HG03135 (cell line): ENCODE data around the gene YPEL1.
"Not testable (repeated sequence)": the region's sequence is repeated elsewhere in the genome, so short reads cannot be mapped to it uniquely, and the experiment has no call there.

ENCODE experiments used
- ATAC-seq: cut with Tn5 transposase; IDR thresholded peaks from one replicate; pipeline ENCODE4 v1.9.1; 2021; ENCODE audit warnings: mild to moderate bottlenecking, moderate library complexity; ENCODE audit not compliant: unreplicated experiment

The YPEL1 gene

DNA sequence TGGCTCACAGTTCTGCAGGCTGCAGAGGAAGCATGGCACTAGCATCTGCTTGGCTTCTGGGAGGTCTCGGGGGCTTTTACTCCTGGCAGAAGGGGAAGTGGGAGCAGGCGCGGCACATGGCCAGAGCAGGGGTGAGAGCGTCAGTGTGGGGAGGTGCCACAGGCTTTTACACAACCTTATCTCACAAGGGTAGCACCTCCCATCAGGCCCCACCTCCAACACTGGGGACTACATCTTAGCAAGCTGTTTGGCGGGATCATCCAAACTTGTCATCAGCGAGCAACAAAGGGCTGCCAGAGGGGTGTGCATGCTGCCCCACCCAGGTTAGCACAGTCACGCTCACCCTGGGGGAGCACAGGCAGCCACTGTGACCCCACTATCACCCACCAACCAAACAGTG, 18.9 kb upstream of the YPEL1 start:
- no peak for ATAC-seq

DNA sequence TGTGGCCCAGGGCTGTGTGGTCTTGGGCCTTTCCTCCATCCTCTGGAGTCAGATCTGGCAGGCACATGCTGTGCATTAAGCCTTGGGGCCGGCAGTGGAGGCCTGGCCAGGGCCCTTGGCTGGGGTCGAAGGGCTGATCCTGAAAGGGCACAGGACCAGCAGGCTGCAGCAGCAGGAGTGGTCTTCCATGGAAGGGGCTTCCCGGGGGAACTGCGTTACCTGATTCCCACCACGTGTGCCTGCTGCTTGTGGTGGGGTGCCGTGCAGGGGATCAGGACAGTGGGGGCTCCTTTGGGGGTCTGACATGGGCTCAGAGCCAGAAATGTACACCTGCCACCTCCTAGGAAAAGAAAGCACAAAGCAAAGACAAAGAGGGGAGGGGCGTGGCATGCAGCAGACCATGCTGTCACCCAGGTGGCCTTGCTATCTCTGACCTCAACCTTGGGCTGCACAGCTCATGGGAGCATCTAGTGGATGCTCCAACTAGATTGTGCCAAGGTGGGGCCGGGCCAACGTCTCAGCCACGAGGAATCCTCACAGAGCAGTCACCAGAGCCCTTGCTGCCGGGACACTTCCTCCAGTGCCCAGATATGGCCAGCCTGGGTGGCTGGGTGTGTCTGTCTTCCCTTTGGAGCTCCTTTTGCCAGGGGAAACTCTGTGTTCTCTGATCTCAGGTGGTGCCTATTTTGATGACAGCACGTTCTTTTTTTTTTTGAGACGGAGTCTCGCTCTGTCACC, 17.9 kb upstream of the YPEL1 start:
- no peak for ATAC-seq

DNA sequence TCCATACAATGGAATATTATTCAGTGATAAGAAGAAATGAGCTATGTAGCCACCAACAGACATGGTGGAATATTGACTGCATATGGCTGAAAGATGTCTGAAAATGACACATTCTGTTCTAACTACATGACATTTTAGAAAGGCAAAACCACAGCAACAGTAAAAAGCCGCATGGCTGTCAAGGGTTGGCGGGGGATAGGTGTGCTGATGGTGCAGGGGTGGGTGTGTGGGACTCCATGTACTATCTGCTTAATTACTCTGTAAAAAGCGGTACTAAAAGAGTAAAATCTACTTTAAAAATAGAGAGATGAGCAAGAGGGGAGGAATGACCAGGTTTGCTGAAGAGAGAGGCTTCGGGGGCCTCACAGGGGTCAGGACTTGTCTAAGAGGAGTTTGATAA, 16.7 kb upstream of the YPEL1 start:
- no peak for ATAC-seq

- no peak for ATAC-seq
Measured at GRCh38 chr22:21745948-21746347, 10.4 kb upstream of the YPEL1 start.

DNA sequence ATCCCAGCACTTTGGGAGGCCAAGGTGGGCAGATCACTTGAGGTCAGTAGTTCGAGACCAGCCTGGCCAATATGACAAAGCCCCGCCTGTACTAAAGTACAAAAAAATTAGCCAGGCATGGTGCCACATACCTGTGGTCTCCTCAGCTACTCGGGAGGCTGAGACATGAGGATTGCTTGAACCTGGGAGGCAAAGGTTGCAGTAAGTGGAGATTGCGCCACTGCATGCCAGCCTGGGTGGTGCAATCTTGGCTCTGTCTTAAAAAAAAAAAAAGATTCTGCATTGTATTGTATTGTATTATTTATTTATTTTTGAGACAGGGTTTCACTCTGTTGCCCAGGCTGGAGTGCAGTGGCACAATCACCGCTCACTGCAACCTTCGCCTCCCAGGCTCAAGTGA, 9.3 kb upstream of the YPEL1 start:
- ATAC-seq: not testable (repeated sequence)

DNA sequence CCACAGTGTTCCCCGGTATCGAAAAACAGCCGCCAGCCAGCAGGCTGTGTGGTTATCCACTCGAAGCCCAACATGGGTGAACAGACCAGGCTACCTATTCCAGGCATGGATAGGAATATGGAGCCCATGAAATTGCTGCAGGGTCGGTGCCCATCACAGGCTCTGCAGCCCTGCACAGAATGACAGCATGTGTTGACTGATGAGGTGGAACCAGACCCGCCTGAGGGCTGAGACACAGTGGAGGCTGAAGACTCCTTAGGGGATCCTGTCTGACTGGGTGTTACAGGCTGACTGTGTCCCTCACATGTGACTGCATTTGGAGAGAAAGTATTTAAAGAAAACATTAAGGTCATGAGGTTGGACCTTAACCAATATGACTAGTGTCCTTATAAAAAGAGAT, 6.2 kb upstream of the YPEL1 start:
- ATAC-seq: no peak

GRCh38 chr22:21741059-21741458, 5.5 kb upstream of the YPEL1 start:
- ATAC-seq: no peak

- no peak for ATAC-seq
Measured at GRCh38 chr22:21739828-21740377, 4.3 kb upstream of the YPEL1 start.

GRCh38 chr22:21738966-21739365, 3.4 kb upstream of the YPEL1 start:
- ATAC-seq: no peak

DNA sequence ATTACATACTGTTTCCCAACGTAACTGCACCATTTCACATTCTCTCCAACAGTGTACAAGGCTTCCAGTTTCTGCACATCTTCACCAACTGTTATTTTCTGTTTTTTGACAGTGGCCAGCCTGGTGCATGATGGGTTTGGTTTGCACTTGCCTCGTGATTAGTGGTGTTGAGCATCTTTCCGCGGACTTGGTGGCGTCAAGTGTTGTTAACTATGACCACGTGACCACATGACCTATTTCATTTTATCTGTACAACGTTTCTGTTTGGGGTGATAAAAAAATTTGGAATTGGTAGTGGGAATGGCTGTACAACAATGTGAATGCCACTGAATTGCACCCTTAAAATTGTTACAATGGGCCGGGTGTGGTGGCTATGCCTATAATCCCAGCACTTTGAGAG, 2.5 kb upstream of the YPEL1 start:
- no peak for ATAC-seq

GRCh38 chr22:21736948-21737347, 1.4 kb upstream of the YPEL1 start:
- no peak for ATAC-seq

DNA sequence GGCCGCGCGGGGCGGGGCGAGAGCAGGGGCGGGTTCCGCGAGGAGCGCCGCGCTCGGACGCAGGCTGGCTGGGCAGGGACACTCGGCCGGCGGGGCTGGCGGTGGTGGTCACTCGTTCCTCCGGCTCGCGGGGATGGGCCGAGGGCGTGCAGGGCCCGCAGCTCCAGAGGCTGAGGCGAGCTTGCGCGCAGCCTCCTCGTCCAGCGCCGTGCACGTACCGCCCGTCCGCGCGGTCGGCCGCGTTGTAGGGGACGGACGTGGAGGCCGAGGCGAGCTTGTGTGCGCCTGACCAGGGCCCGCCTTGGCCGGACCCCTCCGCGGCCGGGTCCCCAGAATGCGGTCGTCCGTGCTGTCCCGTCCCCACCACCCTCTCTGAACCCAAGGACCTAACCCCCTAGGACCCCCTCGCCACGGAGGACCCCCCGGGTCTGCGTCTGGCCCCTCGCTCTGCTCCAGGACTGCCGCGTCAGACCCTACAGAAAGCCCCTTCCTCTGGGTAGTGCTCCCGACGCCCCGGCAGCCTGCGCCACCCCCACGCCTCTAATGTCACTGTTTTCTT, 569 bp upstream of the YPEL1 start:
- no peak for ATAC-seq

- no peak for ATAC-seq
Measured at GRCh38 chr22:21734540-21735199, 924 bp downstream of the YPEL1 start.

GRCh38 chr22:21731503-21731902, 4.1 kb downstream of the YPEL1 start:
- no peak for ATAC-seq

DNA sequence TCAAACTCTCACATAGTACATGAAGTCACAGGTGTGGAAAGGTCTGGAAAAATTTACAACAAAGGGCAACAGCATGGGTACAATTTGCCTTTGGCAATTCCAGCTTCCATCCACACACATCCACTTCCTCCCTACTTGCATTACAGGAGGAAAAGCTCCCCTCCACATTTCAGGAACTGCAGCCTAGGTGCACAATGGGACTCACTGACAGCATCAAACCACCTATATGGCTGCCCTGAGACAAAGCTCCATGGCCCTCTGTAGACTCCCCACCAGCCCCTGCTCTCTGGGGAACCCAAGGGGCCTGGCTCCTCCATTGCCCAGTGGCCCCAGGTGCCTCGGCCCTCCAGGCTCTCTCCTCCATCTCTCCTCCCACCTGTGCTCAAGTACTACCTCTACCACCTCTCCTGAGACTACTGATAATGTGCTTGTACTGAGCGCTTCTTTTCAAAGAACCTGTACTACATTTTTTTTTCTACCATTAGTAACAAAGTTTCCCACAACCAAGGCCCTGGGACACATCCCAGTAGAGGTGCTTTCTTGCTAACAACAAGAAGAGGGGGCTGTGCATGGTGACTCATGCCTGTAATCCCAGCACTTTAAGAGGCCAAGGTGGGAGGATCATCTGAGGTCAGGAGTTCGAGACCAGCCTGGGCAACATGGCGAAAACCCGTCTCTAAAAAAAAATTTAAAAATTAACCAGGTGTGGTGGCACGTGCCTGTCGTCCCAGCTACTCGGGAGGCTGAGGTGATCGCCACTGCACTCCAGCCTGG, 4.9 kb downstream of the YPEL1 start:
- no peak for ATAC-seq

DNA sequence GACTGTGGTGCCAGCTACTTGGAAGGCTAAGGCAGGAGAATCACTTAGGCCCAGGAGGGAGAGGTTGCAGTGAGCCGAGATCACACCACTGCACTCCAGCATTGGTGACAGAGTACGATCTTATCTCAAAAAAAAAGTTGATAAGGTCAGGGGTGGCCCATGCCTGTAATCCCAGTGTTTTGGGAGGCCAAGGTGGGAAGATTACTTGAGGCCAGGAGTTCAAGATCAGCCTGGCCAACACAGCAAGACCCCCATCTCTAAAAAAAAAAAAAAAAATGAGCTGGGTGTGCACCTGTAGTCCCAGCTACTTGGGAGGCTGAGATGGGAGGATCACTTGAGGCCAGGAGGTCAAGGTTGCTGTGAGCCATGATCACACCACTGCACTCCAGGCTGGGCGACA, 6.4 kb downstream of the YPEL1 start:
- not testable (repeated sequence) for ATAC-seq

- no peak for ATAC-seq
Measured at GRCh38 chr22:21728270-21728669, 7.3 kb downstream of the YPEL1 start.

DNA sequence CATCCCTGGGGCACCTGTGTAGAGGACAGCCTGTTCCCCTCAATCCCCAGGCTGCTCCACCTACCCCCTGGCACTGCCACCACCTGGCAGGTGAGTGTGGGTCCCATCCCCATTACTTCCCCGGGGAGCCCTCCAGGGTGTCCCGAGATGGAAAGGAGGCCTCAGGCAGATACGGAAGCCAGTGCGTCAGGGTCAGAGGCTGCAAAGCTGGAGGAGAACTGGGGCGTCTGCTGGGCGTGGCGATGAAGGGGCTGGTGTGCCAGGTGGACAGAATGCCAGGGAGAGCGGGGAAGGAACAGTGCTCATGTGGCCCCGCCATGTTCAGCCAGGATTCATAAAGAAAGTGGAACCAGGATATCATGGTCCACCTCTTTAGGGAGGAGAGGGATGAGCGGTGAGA, 7.8 kb downstream of the YPEL1 start:
- no peak for ATAC-seq

GRCh38 chr22:21727159-21727558, 8.4 kb downstream of the YPEL1 start:
- no peak for ATAC-seq

GRCh38 chr22:21726650-21727049, 8.9 kb downstream of the YPEL1 start:
- ATAC-seq: no peak

DNA sequence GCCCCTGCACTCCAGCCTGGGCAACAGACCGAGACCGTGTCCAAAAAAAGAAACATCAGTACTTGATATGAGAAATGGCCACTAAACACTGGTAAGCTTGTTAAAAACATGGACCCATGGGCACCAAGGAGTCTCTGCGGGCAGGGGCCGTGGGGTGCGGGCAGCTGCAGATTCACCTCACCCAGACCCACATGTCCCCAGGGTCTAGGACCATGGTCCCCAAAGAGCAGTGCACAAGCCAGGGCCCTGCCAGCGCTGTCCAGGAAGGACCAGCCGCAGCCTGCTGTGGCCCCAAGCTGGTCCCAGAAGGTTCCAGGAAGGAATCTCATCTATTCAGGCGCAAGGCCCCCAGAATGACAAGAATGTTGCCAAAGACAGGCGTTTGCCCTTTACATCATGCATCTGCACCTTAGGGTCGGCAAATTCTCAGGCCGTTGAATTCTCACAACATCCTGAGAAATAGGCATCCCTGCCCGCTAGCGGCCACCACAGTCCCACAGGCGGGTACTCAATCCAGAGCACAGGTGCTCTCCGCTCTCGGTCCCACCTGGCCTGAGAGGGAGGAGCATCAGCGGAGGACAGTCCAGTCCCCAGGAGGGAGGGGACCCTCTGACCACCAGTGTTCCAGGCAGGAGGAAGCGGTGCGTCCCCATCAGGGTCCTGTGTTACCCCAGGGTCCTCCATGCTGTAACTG, 9.5 kb downstream of the YPEL1 start:
- ATAC-seq: no peak
